GM21526 (cell line): Measurements from ENCODE around the gene ITIH2.
"Not testable (repeated sequence)": the region's sequence is repeated elsewhere in the genome, so short reads cannot be mapped to it uniquely, and the experiment has no call there.

Source experiments
- ATAC-seq: cut with Tn5 transposase; IDR thresholded peaks from one replicate; pipeline ENCODE4 v1.9.1; 2021; ENCODE audit warnings: moderate library complexity; ENCODE audit not compliant: unreplicated experiment, low FRiP score

The ITIH2 gene

GRCh38 chr10:7738536-7739407, 35.7 kb downstream of the ITIH2 start:
- ATAC-seq = no peak

GRCh38 chr10:7744307-7744706, 41.2 kb downstream of the ITIH2 start:
- ATAC-seq = no peak

- ATAC-seq = not testable (repeated sequence)
These were observed 45.5 kb downstream of the ITIH2 start for GRCh38 chr10:7748637-7749036.

DNA sequence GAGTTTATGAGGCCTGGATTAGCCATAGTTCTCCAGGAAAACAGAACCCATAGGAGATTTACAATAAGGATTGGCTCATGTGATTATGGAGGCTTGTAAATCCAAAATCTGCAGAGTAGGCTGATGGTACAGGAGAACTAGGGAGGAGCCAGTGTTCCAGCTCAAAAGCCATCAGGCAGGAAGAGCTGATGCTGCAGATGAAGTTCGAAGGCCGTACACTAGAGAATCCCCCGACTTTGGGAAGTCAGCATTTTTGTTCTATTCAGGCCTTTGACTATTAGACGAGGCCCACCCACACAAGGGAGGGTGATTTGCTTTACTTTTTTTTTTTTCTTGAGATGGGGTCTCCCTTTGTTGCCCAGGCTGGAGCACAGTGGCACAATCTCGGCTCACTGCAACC, 47.1 kb downstream of the ITIH2 start:
- ATAC-seq = no peak

- ATAC-seq = no peak
These were observed 49.1 kb downstream of the ITIH2 start for GRCh38 chr10:7752251-7752650.

- ATAC-seq = no peak
These were observed 52.0 kb downstream of the ITIH2 start for GRCh38 chr10:7755103-7755502.

DNA sequence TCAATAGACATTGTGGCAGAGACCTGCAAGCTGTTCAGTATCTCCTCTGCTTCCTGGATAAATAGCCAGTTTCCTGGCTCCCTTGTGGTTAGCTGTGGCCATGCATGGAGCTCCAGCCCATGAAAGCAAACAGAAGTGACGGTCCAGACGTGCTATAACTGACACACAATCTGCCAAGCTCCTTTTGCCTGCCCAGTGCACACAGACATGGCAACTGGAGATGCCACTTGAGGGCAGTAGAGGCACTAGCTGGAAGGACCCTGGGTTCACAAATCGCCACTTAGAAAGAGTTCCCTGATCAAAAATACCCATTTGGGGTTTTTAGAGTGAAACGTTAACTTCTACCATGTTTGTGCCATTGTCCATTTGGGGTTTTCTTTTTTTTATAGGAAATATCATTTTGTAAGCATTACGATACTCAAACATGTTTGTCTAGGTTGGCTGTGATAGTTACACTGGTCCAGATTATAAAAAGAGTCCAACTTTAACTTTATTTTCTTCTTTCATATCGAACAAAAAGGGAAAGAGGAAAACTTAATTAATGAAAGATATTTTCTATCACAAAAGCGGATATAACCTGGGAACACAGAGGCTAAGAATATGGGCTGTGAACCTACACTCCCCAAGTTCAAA, 53.4 kb downstream of the ITIH2 start:
- no peak for ATAC-seq

DNA sequence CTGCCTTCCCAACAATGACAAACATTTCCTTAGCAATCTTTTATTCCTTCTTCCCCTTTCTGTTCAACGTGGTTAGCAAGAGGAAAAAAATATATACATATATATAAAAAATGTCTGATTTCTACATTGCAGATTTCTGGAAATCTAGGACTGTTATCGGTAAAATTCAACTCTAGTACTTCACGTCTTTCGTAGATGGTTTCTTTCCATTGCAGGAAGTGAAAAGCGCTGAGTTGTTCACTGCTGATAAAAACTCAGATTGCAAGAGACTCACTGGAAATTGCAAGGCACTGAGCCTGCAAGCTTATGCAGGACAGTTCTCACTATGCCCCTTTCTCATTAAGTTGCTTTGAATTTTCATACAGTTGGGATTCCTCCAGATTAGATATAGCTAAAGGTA, 60.8 kb downstream of the ITIH2 start:
- ATAC-seq = no peak

DNA sequence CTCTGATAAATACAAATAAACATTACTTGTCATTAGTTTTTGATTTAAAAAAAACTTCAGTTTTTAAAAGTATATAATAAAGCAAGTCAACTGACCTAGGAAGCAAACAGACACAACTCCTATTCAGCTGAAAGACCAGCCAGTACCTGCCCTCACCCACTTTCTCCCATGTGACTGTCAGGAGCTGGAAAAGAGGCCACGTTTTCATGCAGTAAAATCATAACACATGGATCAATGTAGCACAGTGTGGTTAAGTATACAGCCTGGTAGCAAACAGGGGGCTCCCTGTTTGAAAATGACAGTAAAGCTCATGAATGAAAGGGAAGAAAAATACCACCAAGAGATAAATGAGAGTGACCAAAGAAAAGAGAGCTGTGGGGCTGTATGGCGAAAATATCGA, 63.1 kb downstream of the ITIH2 start:
- ATAC-seq = no peak

DNA sequence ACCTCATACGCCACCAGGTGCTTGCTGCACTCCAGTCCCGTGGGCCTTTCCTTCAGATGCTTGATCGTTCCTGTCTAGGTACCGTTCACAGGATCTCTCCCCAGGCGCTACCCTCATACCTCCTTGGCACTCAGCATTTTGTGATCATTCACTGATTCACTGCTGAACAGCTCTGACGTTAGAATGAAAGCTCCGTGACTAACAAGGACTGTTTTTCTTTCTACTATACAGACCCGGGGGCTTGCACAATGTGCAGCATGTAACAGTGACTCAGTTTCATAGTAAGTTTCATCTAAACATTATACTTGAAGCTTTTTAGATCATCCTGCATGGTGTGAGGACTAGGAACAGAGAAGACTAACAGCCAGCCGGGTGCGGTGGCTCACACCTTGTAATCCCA, 64.1 kb downstream of the ITIH2 start:
- ATAC-seq = no peak

- ATAC-seq = no peak
These were observed 65.3 kb downstream of the ITIH2 start for GRCh38 chr10:7768417-7768816.

- no peak for ATAC-seq
These were observed 71.0 kb downstream of the ITIH2 start for GRCh38 chr10:7773845-7774801.

- no peak for ATAC-seq
These were observed 73.7 kb downstream of the ITIH2 start for GRCh38 chr10:7776777-7777176.

DNA sequence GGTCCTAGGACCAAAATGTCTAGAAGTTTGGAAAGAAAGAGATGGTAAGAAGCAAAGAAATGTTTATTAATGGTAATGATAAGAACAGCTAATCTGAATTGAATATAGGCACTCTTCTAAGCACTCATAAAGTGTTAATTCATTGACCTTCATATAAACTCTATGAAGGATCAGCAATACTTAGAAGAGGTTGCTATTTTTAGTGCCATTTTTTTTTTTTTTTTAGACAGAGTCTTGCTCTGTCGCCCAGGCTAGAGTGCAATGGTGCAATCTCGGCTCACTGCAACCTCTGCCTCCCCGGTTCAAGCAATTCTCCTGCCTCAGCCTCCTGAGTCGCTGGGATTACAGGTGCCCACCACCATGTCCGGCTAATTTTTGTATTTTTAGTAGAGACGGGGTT, 79.1 kb downstream of the ITIH2 start:
- ATAC-seq = not testable (repeated sequence)

DNA sequence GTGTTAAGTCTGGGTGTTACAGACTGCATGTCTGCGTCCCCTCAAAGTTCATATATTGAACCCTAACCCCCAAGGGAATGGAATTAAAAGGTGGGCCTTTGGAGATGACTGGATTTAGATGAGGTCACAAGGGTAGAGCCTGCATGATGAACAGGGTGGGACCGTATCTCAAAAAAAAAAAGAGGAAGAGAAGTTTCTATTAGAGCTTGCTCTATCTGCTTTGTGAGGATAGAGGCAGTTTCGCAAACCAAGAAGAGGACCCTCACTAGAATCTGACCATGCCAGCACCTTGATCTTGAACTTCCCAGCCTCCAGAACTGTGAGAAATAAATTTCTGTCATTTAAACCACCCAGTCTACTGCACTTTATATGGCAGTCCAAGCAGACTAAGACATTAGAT, 83.3 kb downstream of the ITIH2 start:
- ATAC-seq = no peak

DNA sequence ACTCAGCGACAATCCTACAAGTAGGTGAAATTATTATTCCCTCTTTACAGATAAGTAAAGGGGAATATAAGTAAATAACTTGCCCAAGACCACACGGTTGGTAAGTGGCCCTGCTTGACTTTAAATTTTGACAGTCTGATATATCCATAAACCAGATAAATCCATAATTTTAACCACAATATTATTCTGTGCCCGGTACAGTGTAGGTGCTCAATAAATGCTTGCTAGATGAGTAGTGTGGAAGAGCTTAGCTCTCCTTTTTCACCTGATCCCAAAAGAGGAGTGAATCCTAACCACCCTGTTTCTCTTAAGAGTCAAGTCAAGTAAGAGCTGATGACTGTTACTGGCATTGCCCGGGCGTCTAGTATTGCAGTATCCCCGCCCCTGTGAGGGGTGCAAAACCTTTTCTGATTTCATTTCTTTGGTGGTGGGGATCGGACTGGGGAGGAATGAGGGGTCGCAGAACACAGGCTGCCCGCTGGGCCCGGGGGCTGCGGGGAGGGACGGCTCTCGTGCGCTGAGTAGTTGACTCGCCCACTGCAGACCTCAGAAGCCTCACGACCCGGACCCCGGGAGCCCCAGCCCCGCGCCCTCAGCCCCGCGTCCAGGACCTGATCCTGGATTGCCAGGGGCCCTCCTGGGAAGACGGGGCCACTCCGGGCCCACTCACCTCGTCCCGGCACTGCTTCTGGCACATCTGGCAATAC, 84.2 kb downstream of the ITIH2 start:
- peak; percentile 1 for ATAC-seq

- ATAC-seq = peak; percentile 95
These were observed 84.9 kb downstream of the ITIH2 start, which contains the start of the genes ATP5F1C and KIN for GRCh38 chr10:7787857-7788638. Gene ATP5F1C (plus strand): TSS chr10:7788177. CDS start chr10:7788208, 31 bp downstream. Gene KIN (minus strand): TSS chr10:7787993. CDS start chr10:7787933, 60 bp downstream.

DNA sequence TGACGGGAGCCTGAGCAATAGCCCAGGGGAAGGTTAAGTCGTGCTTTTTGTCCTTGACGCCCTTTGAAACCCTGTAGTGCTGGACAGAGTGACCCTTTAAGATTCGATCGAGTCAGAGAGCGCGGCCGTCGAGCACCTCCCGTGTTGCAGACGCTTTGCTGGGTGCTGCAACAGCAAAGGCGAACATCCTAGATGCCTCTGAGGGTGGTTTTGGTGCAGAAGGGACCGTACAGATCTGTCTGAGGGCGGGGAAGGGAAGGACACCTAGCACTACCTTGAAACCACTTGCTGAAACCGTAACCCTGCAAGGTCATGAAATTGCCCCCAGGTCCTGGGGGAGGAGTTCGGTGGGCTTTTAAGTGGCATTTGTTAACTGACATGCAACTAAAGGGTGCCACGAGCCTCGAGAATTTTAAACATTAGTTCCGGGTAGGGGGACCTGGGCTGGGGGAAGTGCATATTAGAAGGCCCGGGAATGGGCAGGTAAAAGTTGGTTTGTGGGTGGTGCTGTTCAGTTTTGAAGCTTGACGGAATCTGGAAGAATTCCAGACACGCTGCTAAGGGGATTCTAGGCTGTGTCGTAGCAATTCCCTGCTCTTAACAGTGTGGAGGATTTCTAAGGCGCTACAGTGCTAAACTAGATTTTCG, 85.6 kb downstream of the ITIH2 start:
- peak; percentile 17 for ATAC-seq

- no peak for ATAC-seq
These were observed 86.3 kb downstream of the ITIH2 start for GRCh38 chr10:7789390-7789789.
